RPMI8226 (cell line): ENCODE measurements around the gene SCFD1.

Experiments used
- DNase-seq: peaks from one replicate; pipeline ENCODE4 v3.0.0-alpha.2; 2015

SCFD1 gene

DNA sequence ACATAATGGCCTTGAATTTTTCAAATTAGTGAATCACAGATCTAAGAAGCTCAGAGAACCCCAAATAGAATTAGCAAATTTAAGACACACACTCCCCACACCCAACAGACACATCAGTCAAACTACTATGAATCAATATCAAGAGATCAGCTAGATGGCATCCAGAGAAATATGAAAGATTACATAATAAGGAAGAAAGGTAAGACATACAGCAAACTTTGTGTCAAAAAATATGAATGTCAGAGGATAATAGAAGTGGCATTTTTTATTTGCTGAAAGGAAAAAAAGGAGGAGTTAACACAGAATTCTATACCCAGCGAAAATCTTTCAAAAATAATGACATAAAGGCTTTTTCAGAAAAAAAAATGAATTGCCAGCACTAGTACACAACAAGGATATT is 141.8 kb downstream of the SCFD1 start:
- no peak for DNase-seq

GRCh38 chr14:30767624-30768023 is 145.5 kb downstream of the SCFD1 start:
- no peak for DNase-seq

- no peak for DNase-seq
Measured at GRCh38 chr14:30768791-30769190, 146.7 kb downstream of the SCFD1 start.

DNA sequence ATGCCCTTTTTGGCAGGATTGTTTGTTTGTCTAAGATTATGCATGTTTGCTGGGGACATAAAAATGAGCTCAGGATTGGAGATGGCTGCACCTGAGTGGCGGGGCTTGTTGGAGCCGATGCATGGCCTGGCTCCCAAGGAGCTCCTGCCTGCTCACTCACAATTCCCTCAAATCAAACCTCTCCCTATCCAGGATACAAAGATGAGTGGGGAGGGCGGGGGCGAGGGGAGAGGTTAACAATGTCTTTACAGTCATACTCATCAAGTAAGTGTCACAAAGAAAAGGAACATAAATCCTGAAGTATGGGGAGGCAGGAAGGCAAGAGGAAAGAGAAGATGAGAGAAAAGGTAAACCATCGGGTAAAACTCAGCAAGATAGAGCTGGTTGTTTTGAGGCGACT is 148.3 kb downstream of the SCFD1 start:
- DNase-seq, result no peak

GRCh38 chr14:30771595-30771994 is 149.5 kb downstream of the SCFD1 start:
- DNase-seq, result no peak

DNA sequence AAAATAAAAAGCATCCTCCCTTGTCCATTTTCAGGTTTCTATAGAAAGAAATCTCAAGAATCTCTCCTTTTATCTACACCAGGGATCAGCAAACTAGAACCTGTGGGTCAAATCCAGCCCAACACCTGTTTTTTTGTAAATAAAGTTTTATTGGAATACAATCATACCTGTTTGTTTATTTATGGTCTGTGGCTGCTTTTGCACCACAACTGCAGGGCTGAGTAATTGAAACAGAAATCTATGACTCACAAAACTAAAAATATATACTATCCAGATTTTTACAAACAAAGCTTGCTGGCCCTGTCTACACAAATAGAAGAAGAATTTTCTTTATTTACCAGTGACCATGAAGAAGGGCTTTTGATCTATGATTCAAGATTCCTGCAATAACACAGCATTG is 157.1 kb downstream of the SCFD1 start:
- DNase-seq, result no peak
